GM19193 (cell line): ENCODE results near the gene VAV2.

Source experiments
- POLR2A ChIP-seq: IDR thresholded peaks from 4 replicates; pipeline ENCODE4 v1.6.1; 2011; ENCODE audit not compliant: insufficient read depth, insufficient read length; ENCODE audit errors: extremely low read depth

The VAV2 gene

DNA sequence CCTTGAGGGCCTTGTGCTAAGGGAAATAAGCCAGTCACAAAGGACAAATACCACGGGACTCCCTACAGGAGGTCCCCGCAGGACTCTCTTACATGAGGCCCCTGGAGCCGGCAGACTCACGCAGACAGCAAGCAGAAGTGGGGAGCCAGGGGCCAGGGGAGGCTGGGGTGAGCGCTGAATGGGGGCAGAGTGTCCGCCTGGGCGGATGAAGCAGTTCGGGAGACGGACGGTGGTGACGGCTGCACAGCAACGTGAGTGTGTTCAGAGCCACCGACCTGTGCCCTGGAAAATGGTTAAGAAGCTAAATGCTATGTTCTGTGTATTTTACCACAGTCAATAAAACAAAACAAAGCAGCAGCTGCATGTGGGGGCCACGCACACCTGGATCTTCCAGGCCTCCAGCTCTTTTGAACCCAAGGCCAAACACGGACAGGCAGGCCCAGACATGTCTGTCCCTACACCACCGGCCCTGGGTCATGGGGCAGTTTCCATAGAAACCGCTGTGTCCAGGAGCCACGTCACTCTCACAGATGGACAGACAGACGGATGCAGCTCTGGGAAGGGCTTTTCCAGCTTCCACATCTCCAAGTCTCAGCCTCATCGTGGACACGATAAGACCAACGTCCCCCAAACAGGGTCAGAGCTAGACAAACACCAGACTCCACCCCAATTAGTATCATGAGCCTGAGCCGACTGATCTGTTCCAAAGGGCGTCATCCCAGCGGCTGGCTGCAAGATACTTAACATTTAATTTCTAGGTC lies 103.9 kb downstream of the VAV2 start:
- TF ChIP-seq POLR2A: no peak

DNA sequence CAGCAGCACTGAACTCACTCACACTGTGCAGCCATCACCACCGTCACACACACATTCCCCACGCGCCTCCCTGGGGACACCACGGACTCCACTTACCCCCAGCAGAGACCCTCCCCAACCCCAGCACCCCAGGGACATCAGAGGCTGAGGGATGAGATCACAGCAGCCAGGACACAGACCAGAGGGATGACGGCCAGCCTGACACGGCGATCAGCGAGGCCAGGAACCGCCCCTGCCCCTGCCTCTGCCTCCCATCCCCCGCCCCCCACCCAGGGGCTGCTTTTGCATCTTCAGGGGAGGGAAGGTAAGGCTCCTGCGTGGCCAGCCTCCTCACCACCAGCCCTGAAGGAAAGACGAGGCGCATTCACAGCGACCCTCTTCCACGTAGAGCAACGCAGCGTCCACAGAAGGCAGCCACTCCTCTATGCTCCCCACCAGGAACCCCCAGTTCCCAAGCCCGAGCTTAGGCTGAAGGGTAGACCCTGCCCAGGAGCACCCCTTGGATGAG lies 104.5 kb downstream of the VAV2 start:
- no peak for TF ChIP-seq POLR2A

DNA sequence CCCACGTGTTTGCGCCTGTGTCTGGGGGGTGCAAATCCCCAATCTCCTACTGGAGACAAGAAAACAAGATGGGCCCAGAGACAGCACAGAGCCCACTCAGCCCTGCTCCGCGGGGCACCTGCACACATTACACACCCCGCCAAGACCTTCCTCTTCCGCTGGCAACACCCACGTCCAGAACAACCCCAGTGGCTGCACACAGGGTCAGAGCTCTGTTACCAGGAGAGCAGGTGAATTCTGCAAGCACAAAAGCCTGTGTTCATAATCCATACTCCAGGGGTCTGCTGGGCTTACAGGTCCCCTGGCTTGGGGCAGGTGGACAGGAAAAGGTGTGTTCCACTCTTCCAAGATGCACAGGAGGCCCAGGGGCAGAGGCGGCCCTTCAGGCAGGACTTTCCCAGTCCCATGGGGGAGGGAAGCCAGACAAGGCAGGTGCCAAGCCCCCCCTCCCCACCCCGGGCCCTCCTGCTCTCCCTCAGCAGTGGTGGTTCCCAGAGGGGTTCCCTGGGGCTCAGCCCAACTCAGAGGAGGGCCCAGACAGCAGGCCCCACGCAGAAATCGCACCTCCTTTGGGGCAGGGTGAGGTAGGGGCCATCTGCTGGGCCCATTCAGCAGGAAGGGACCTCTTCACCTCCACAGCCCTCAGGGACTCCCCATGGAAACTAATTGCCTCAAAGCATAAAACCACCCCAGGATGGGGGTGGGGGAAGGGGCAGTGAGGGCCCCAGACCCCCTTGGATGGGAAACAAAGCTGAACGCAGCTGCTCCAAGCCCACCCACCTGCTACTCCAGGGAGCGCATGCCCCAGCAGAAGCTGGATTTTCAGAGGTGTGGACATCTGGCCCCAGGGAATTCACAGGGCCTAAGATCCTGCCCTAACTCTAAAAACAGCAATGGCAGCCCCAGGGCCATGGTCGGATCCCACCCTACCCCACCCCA lies 105.3 kb downstream of the VAV2 start:
- TF ChIP-seq POLR2A: no peak

DNA sequence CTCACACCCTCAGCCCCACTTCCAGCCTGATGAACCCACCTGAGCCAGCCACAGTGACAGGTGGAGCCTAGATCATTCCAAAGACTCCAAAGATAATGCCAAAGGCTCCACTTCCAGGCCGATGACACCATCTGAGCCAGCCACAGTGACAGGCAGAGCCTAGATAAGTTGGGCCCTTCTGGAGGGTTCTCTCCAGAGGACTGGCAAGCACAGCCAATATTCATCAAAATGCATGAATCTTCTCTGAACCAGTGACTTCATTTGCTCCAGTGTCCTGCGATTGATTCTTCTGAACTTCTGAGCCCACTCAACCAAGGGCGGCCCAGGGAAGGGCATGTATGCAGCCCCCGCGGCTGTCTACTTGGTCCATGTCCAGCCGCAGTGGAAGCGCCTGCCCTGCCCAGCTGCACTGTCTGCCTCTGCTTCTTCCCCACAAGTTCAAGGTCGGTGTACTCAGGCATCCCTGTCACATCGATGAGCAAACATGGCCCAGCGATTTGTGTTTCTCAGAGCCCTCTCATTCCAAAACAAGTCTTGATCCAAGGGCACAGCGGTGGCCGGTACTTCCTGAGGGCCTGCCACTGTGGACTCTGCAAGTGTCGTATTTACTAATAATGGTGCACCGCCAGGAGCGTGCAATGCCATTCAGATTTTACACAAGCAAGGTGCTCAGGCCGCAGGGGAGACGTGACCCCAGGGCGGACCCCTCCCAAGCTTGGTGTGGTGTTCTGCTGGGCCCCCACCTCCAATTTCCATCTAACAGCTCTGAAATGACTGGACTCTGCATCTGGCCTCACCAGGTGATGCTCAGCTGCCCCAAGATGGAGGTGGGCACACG lies 107.0 kb downstream of the VAV2 start:
- no peak for TF ChIP-seq POLR2A

DNA sequence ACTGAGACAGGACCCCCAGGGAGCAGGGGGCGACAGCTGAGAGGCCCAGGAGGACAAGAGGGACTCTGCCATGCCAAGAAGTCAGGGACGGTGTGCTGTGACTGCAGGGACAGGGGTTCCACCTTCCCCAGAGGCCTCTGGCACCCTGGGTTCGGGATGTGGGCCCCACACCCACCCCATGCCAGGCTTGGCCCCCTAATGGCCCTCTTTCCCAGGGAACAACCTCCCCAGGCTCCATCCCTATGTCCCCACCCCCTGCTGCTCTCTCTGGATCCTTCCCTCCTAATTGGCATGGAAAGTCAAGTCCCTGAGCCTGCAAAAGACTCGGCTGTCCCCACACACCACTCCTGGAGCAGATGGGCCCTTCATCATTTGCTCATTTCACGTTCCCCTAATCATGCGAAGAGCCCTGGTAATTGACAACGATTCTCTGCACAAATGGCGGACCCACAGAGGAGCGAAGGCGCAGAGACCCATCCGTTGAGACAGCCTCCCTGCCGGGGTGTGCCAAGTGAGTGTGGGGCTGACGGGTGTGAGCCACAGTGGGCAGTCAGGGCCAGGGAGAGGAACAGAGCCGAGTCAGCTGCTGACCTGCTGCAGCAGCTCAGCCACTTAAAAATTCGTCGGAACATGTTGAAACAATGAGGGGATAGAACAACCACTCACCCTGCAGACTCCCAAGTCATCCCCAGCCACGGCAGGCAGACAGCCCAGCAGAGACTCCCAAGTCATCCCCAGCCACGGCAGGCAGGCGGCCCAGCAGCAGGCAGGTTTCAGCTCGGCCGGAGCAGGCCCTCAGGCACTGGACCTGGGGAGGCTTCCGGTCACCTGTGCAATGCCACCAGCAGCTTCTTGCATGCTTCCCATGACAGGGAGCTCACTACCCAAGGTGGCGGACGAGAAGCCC lies 109.0 kb downstream of the VAV2 start:
- TF ChIP-seq POLR2A: no peak

DNA sequence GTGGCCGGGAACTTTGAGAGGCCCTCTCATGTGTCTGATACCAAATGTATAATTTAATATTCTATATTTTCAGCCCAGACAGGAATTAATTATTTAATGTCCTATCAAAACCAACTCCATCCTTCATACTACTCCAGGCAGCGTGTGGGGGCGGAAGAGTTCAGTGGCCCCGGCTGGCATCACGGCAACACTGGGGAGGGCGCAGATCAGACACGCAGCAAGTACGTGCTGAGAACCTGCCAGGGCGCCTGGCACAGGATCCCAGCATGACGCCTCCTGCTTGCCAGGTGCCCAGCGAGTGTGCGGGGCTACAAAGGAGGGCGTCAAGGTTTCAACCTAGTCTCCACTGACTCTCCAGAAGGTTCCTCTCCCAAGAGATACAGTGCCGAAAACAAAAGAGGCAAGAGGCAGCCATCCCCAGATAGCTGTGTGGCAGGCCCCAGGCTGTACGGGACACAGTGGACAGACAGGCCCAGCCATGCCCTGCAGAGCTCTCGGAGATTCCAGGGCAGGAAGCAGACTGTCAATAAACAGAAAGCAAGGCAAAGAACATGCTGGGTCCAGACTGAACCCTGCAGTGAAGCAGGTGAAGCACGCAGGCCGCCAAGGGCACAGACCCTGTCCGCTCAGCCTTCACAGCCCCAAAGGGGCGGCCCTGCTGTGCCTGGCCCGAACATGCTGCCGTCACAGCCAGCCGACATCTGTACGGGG lies 110.3 kb downstream of the VAV2 start:
- no peak for TF ChIP-seq POLR2A

DNA sequence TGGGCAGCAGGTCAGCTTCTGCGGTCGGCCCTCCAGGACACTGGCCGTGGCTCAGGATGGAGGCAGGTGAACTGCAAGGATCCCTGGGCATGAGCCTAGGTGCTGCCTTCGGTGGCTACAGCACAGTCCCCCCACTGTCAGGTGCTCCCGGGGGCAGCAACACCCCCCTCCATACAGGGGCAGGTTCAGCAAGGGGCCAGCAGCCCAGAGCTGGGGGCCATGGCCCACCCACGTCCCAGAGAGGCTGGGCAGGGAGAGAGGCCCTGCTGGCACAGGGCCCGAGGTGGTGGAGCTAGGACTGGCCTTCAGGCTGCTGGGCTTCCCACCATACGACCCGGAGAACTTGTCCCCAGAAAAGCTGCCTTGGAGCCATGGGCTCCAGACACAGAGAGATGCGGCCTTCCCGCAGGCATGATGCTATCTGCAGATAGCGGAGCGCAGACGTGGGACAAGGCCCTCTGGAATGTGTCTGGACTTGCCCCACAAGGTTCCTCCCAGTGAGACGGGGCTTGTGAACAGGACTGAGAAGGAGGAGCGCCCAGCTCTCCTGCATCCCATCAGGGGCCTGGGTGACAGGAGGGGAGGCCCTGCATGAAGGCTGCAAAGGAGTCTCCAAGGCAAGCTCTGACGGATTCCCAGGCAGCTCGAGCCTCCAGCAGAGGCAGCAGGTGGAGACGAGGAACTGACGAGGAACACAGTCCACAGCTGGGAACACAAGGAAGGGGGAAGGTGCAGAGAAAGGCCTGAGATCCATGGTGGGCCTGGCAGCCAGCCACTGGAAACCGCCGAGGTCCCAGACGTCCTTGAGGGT lies 111.1 kb downstream of the VAV2 start:
- TF ChIP-seq POLR2A: no peak

DNA sequence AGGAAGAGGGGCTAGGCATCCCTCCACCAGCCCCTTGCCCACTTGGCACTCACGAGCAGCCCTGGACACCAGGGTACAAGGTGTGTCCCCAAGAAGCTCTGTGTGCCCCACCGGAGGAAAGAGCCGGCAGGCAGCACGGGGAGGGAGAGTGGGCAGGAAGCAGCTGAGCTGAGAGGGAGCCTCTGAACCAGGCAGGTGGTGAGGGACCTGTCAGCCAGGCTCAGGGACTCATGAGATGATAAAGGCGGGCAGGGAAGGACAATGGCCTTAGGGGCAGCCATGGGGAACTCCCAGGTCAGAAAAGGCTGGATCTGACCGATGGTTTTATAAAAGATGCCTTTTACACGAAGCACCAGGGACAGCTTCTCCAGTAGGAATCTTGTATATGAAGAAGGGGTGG lies 112.0 kb downstream of the VAV2 start:
- TF ChIP-seq POLR2A: no peak

DNA sequence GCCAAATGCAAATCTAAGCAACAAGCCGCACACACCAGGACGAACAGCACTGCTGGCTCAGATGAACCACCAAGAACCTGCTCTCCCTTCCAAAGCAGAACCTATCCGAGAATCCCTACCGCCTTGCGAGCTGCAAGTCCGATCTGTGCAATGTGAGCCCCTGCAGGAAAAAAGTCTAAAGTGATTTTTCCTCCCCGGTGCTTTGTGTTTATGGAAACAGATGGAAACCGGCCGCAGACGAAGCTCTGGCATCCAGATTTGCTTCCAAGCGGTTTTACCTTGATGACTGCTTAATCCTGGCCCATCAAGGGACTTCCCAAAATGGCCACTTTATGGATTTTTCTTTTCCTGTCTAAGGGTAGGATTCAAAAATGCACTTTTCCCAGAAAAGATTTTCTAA lies 112.5 kb downstream of the VAV2 start:
- TF ChIP-seq POLR2A: no peak

DNA sequence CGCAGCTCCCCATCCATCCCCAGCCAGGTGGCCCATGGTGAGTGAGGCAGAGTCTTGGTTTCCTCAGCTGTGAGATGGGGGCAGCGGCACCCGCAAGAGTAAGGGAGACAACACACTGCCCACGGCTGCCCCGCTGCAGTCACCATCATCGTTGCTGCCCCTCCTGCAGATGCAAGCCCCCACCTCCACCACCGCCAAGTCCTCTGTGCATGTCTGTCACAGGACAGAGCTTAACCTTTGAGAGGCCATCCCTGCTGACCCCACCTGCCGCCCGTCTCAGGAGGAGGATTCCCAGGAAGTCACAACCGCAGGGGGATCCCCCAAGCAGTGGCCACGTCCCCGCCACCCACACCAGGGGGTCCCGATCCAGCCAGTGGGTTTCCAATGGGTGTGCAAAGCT lies 113.7 kb downstream of the VAV2 start:
- no peak for TF ChIP-seq POLR2A

DNA sequence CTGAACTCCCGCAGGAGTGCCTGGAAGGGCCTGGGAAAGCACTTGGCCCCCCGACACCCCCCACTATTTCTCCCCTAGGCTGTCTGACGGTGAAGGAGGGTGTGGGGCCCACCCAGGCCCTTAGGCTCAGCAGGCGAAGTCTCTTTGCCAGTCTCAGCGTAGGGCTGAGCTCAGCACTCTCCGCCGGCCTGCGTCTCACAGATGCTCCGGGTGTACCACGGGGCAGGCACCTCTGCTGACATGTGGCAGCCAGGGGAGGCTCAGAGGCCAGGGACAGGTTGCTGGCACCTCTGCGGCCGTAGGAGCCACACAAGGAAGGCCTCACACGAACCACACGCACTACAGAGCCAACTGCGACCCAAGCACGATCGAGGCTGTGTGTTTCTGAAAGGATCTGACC lies 114.2 kb downstream of the VAV2 start:
- no peak for TF ChIP-seq POLR2A

DNA sequence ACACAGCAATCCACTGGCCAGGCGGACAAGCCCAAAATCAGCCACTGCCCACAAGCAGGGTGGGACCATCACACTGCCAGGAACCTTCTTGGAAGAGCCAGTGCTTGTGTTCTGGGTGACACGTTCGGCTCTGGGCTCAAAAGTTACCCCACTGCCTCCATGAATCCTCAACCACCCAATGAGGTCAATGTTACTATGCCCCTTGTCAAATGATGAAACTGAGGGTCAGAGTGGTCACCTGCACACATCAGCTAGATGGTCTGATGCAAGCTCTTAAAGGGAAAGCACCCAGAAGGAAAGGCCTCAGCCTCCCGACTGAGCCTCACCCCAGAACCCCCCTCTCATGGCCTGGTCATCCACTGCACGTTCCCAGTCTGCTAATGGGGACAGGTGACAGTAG lies 114.8 kb downstream of the VAV2 start:
- no peak for TF ChIP-seq POLR2A
